Measurements from ENCODE around the gene RFX5.

- TF ChIP-seq CTCF (IDR thresholded peaks at IDR 0.05) (no peak), POLR2A (IDR thresholded peaks at IDR 0.05) (no peak)
Observed at GRCh38 chr1:151292207-151293030, 54.6 kb downstream of the RFX5 start.
